GM13977 (cell line): ENCODE data around the gene RNASE8.

Source experiments
- DNase-seq: peaks from one replicate; pipeline ENCODE4 v3.0.0; 2012; ENCODE audit warnings: low spot score
- in situ Hi-C: fragments of 300-500 bp; cut with MboI; formaldehyde crosslinking; loops from one replicate; pipeline ENCODE4 v1.12.0; 2022; ENCODE audit warnings: low sequenced_read_pairs, low pct_unique_long_range_greater_than_20kb, mixed read lengths, inconsistent platforms; ENCODE audit not compliant: unreplicated experiment
- TF ChIP-seq, protein P1 (sequence below): IDR thresholded peaks from 2 replicates; pipeline ENCODE4 v1.5.1; 2012; ENCODE audit warnings: mild to moderate bottlenecking, control low read depth; ENCODE audit not compliant: insufficient read depth; ENCODE audit errors: extremely low read depth, missing control alignments

Gene RNASE8

DNA sequence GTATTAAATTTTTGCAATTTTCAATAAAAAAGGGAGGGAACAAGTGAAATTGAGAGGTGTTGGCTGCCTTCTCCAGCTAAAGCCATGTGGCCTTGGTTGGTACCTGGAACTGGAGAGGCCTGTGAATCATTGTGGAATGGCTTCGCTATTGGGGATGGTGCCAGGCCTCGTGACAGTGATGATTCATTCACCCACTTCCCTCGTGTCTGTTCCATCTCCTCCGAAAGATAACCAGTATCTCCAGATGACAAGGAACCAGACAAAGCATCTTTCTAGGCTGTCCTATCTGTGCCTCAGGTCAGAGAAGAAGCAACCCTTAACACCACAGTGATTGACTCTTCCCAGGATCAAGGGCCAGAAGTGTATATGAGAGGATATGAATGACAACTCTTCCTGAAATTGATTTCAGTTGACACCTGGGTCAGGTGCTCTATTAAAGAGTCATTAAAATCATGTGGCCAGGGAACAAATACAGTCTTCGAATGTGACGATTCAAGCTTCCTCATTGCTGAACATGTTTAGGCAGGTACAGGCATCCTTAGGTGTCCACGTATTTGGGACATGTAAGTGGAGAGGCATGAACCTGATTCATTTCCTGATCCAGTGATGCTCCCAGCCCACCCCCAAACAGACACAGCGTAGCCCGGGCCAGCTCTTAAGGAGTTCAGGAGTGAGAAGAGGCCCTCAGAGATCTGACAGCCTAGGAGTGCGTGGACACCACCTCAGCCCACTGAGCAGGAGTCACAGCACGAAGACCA, 15.8 kb upstream of the RNASE8 start, which contains the start of gene RNASE7:
Gene RNASE7 (plus strand): TSS at position 687 of the 758 bp plus-strand sequence. CDS start 631 bp downstream, outside the sequence.
- DNase-seq = no peak
- TF ChIP-seq, protein P1, sequence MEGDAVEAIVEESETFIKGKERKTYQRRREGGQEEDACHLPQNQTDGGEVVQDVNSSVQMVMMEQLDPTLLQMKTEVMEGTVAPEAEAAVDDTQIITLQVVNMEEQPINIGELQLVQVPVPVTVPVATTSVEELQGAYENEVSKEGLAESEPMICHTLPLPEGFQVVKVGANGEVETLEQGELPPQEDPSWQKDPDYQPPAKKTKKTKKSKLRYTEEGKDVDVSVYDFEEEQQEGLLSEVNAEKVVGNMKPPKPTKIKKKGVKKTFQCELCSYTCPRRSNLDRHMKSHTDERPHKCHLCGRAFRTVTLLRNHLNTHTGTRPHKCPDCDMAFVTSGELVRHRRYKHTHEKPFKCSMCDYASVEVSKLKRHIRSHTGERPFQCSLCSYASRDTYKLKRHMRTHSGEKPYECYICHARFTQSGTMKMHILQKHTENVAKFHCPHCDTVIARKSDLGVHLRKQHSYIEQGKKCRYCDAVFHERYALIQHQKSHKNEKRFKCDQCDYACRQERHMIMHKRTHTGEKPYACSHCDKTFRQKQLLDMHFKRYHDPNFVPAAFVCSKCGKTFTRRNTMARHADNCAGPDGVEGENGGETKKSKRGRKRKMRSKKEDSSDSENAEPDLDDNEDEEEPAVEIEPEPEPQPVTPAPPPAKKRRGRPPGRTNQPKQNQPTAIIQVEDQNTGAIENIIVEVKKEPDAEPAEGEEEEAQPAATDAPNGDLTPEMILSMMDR = no peak
- in situ Hi-C loops = no loop called here

- TF ChIP-seq, protein P1 = no peak
- no peak for DNase-seq
- in situ Hi-C loops = no loop called here
Measured at GRCh38 chr14:21042918-21043317, 14.7 kb upstream of the RNASE8 start.

DNA sequence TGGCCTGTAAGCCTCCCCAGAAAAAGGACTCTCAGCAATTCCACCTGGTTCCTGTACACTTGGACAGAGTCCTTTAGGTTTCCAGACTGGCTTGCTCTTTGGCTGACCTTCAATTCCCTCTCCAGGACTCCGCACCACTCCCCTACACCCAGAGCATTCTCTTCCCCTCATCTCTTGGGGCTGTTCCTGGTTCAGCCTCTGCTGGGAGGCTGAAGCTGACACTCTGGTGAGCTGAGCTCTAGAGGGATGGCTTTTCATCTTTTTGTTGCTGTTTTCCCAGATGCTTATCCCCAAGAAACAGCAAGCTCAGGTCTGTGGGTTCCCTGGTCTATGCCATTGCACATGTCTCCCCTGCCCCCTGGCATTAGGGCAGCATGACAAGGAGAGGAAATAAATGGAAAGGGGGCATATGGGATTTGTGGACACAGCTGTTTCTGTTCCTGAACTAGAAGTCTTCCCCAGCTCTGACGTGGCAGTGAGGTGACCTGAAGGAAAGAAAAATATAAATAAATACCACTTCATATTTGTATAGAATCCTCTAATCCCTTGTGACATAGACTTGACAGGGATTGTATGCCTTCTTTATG, 14.1 kb upstream of the RNASE8 start:
- TF ChIP-seq, protein P1 = no peak
- no peak for DNase-seq
- in situ Hi-C loops = no loop called here

DNA sequence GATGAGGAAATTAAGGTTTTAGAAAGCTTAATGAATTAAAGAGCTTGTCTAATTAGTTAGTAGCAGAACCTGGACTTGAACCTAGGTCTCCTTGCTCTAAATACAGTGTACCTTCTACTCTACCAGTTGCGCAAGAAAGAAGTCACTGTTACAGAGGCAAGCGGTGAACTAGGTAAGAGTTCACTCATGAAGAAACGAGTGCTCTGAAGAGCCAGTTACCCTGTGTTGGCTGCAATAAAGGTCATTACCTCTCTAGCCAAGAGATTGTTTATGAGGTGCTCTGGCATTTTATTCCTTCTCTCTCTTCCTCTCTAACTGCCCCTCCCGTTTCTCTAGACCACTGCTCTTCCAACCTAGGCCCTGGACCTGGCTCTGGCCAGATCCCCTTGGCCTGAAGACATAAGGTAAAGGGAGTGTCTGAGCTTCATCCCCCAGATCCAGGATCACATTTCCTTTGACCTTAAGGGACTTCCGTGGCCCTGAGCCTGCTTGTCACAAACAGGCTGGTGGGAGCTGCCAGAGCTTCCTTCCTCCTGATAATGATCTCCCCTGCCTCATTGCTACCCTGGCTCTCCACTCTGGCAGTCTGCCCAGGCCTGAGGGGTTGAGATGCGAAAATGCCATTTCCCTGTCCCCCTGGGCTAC, 13.5 kb upstream of the RNASE8 start:
- in situ Hi-C loops = no loop called here
- TF ChIP-seq, protein P1 = no peak
- no peak for DNase-seq

DNA sequence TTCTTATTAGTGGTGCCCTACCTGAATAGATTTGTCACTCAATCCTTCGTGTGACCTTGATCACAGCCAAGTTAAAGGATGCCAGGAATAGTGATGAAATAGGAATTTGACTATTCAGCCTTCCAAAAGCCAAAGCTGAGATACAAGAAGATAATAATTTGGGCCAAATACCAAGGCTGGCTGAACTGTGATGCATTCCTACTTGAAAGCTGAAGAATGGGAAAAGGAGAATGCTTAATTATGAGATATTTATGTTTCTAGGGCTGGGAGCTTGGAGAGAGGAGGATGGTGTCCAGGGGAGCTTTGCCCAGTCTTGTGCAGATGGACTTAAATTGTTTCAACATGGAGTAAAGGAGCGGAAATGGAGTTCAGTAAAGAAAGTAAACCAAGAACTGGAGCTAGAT, 10.2 kb upstream of the RNASE8 start:
- no peak for DNase-seq
- TF ChIP-seq, protein P1 = no peak
- in situ Hi-C loops = no loop called here

DNA sequence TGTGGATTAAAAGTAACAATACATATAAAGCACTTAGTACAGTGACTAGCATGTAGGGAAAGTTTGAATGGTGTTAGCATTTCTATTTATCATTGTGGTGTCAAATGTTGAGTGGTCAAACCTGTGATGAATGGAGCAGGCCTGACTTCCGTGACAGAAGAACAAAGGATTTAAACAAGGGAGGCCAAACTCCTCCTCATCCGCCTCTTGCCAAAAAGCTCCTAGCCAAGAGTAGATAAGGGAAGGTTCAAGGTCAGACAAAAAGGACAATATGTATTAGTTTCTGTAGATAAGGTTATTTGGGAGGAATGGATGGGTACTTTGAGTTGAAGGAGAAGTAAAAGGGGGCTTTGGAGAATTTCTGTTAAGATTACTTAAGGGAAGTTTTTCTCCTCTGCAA, 9.0 kb upstream of the RNASE8 start:
- TF ChIP-seq, protein P1 = no peak
- DNase-seq = no peak
- in situ Hi-C loops = no loop called here
